HepG2 (cell line): ENCODE results near the gene PAPSS2. TPM values are rescaled to one million over a fixed set of nuclear protein-coding genes. Genes with fewer than 3 reads are reported as not detected.

ENCODE experiments used
- ATAC-seq: fragments of 200-7000 bp; cut with Tn5 transposase; 3 replicates; pipeline ENCODE4 v1.9.1; 2020; ENCODE audit warnings: mild to moderate bottlenecking, moderate library complexity
- BruUV-seq: library from RNA; stranded (reverse); fragments of 400-500 nt; replicated peaks from 2 replicates; lab custom pipeline; 2021; lab: Mats Ljungman, UMichigan
- CTCF ChIA-PET: fragments of 300-600 bp; formaldehyde crosslinking; extraction: SDS; loops from one replicate; lab custom pipeline; 2021; ENCODE audit warnings: low total read pairs, inconsistent platforms, low intra/inter-chr PET ratio; lab: Yijun Ruan, JAX
- POLR2A ChIA-PET: fragments of 350-600 bp; sonication (Branson Sonifier 250); formaldehyde crosslinking; loops from one replicate; lab custom pipeline; 2020; ENCODE audit warnings: antibody characterized with exemption, inconsistent platforms; lab: Yijun Ruan, JAX
- DNase-seq: peaks from one replicate; pipeline ENCODE4 v3.0.0-alpha.2; 2015; ENCODE audit warnings: low spot score
- FAIRE-seq: peaks from 3 replicates; lab custom pipeline; 2011; peaks lifted over from hg19 to GRCh38; lab: Jason Lieb, UNC
- H2AFZ ChIP-seq: one replicate; pipeline ENCODE4 v1.6.1; 2011; ENCODE audit warnings: low read length, inconsistent platforms
- H3K27ac ChIP-seq: fragments of 300-600 bp; 3 replicates; pipeline ENCODE4 v1.8.0; 2011; ENCODE audit warnings: mixed run types, mild to moderate bottlenecking, mixed read lengths, low read length, inconsistent platforms; ENCODE audit not compliant: insufficient read depth; ENCODE audit errors: extremely low read length
- H3K27me3 ChIP-seq, 2 experiments: fragments of 200-600 bp in 1 of 2; 2 replicates in 1 of 2; 3 replicates in 1 of 2; pipeline versions ENCODE4 v1.6.0 to v1.8.0; 2011; ENCODE audit warnings: low read length in 2 of 2, mild to moderate bottlenecking in 2 of 2, moderate library complexity in 2 of 2, inconsistent platforms in 1 of 2; ENCODE audit not compliant: insufficient read depth in 2 of 2, control insufficient read depth in 1 of 2
- H3K36me3 ChIP-seq, 2 experiments: fragments of 200-600 bp in 1 of 2; replicated peaks in 1 of 2; 2 replicates in 1 of 2; 3 replicates in 1 of 2; pipeline versions ENCODE4 v1.5.1 to v1.8.0; 2011; ENCODE audit warnings: low read length in 2 of 2, inconsistent platforms in 1 of 2; ENCODE audit not compliant: insufficient read depth in 2 of 2, control insufficient read depth in 1 of 2
- H3K4me1 ChIP-seq: 2 replicates; pipeline ENCODE4 v1.5.1; 2012; ENCODE audit warnings: low read length, inconsistent platforms; ENCODE audit not compliant: insufficient read depth
- H3K4me2 ChIP-seq: 2 replicates; pipeline ENCODE4 v1.6.0; 2011; ENCODE audit warnings: low read depth, low read length, inconsistent platforms
- H3K4me3 ChIP-seq, 3 experiments: fragments of 200-600 bp in 1 of 3; sonication (generic), shearing (Covaris generic) in 1 of 3; replicated peaks in 1 of 3; 2 replicates each; pipeline ENCODE4 v1.5.1; 2011 to 2016; ENCODE audit warnings: low read length in 3 of 3, inconsistent platforms in 2 of 3, low read depth in 2 of 3, mild to moderate bottlenecking in 2 of 3, control low read depth in 1 of 3, mixed read lengths in 1 of 3; ENCODE audit not compliant: insufficient read depth in 1 of 3
- H3K79me2 ChIP-seq: one replicate; pipeline ENCODE4 v1.6.1; 2011; ENCODE audit warnings: low read length, inconsistent platforms; ENCODE audit not compliant: insufficient read depth
- H3K9ac ChIP-seq: 2 replicates; pipeline ENCODE4 v1.6.0; 2011; ENCODE audit warnings: mild to moderate bottlenecking, low read depth, low read length, inconsistent platforms; ENCODE audit not compliant: insufficient read depth
- H3K9me3 ChIP-seq: 2 replicates; pipeline ENCODE4 v1.5.1; 2012; ENCODE audit warnings: mild to moderate bottlenecking, low read length
- H4K20me1 ChIP-seq: 2 replicates; pipeline ENCODE4 v1.6.0; 2011; ENCODE audit warnings: inconsistent platforms, mild to moderate bottlenecking, low read length, moderate library complexity; ENCODE audit not compliant: insufficient read depth
- ARID5B ChIP-seq: IDR thresholded peaks from 2 replicates; pipeline ENCODE4 v1.4.0; 2020; ENCODE audit warnings: mild to moderate bottlenecking, missing genetic modification reagents
- ATF7 ChIP-seq, 2 experiments: fragments of 450-650 bp in 1 of 2; sonication (generic) in 1 of 2; formaldehyde crosslinking in 1 of 2; IDR thresholded peaks; 2 replicates each; pipeline versions ENCODE4 v1.4.0 to v1.6.1; 2016 to 2020; ENCODE audit warnings: antibody characterized with exemption in 1 of 2, mild to moderate bottlenecking in 1 of 2, missing genetic modification reagents in 1 of 2
- BCL6 ChIP-seq: IDR thresholded peaks from 2 replicates; pipeline ENCODE4 v1.6.1; 2016; ENCODE audit warnings: missing genetic modification reagents, missing compliant biosample characterization
- CEBPB ChIP-seq: IDR thresholded peaks from 2 replicates; pipeline ENCODE4 v1.6.1; 2011; ENCODE audit warnings: low read depth, low read length, improper control_type of control experiment, borderline replicate concordance
- DR1 ChIP-seq: sonication (generic); formaldehyde crosslinking; IDR thresholded peaks from 2 replicates; pipeline ENCODE4 v1.8.0; 2021; ENCODE audit warnings: mild to moderate bottlenecking, missing genetic modification reagents, inconsistent platforms
- ELF3 ChIP-seq: IDR thresholded peaks from 2 replicates; pipeline ENCODE4 v1.6.1; 2016; ENCODE audit warnings: missing genetic modification reagents, missing compliant biosample characterization
- FOXO4 ChIP-seq: sonication (generic); formaldehyde crosslinking; conservative IDR thresholded peaks from 2 replicates; pipeline ENCODE4 v1.8.1; 2023; ENCODE audit warnings: missing genetic modification reagents
- GATAD2A ChIP-seq: IDR thresholded peaks from 2 replicates; pipeline ENCODE4 v1.6.1; 2016
- HCFC1 ChIP-seq: fragments of 150-350 bp; IDR thresholded peaks from 2 replicates; pipeline ENCODE4 v1.6.1; 2014; ENCODE audit warnings: low read depth, low read length
- HOXA5 ChIP-seq: sonication (generic); formaldehyde crosslinking; IDR thresholded peaks from 2 replicates; pipeline ENCODE4 v1.4.0; 2020; ENCODE audit warnings: missing genetic modification reagents
- PATZ1 ChIP-seq: sonication (generic); formaldehyde crosslinking; IDR thresholded peaks from 2 replicates; pipeline ENCODE4 v1.4.0; 2020; ENCODE audit warnings: missing genetic modification reagents
- SAP130 ChIP-seq: IDR thresholded peaks from 2 replicates; pipeline ENCODE4 v1.6.1; 2016; ENCODE audit warnings: low read depth
- SRSF1 ChIP-seq: fragments of 200-400 bp; formaldehyde crosslinking; optimal IDR thresholded peaks from 2 replicates; pipeline ENCODE3; 2017; ENCODE audit warnings: mild to moderate bottlenecking, low read depth, low read length, moderate library complexity
- STAG1 ChIP-seq: sonication (generic); formaldehyde crosslinking; IDR thresholded peaks from 2 replicates; pipeline ENCODE4 v1.4.0; 2020; ENCODE audit warnings: missing genetic modification reagents
- ZNF224 ChIP-seq: sonication (generic); formaldehyde crosslinking; IDR thresholded peaks from 2 replicates; pipeline ENCODE4 v1.5.0; 2020; ENCODE audit warnings: mild to moderate bottlenecking, missing genetic modification reagents
- ZNF607 ChIP-seq: sonication (generic); formaldehyde crosslinking; IDR thresholded peaks from 2 replicates; pipeline ENCODE4 v1.5.1; 2020; ENCODE audit warnings: missing genetic modification reagents, mild to moderate bottlenecking, borderline replicate concordance
- ZNF652 ChIP-seq: IDR thresholded peaks from 2 replicates; pipeline ENCODE4 v1.6.1; 2016; ENCODE audit warnings: low read depth, borderline replicate concordance
- ZNF75D ChIP-seq: sonication (generic); formaldehyde crosslinking; IDR thresholded peaks from 2 replicates; pipeline ENCODE4 v1.8.1; 2023; ENCODE audit warnings: missing genetic modification reagents, mild to moderate bottlenecking, borderline replicate concordance
- WGBS: methylation state at CpG from one replicate; pipeline ENCODE4 v1.1.6; 2017; ENCODE audit warnings: low lambda C conversion rate; 5-methylcytosine and 5-hydroxymethylcytosine counted together
- in situ Hi-C: cut with HindIII; loops from 2 replicates; pipeline ENCODE4 v1.10.0; 2017; ENCODE audit warnings: low pct_unique_long_range_greater_than_20kb; ENCODE audit not compliant: extremely low pct_ligation_motif_present
- intact Hi-C: fragments of 100-400 bp; cut with micrococcal nuclease; formaldehyde crosslinking; loops from one replicate; pipeline ENCODE4 v1.10.0; 2022; ENCODE audit not compliant: unreplicated experiment
- polyA plus RNA-seq, 8 experiments: library from polyadenylated mRNA; depleted of rRNA in 3 of 8; stranded (reverse) in 7 of 8; unstranded in 1 of 8; fragments of >200 nt; fragmentation: Illumina TruSeq in 4 of 8; extraction: Trizol in 4 of 8; gene quantifications; 2 replicates each; pipeline versions ENCODE4 v1.2.1 to v1.2.3, GENCODE V29; 2011 to 2016; ENCODE audit warnings: low read depth in 4 of 8, missing spikeins in 1 of 8, mixed read lengths in 1 of 8; ENCODE audit not compliant: insufficient read depth in 1 of 8
- total RNA-seq, 5 experiments: library from RNA; depleted of rRNA; stranded (reverse); fragments of >200 nt; fragmentation: Illumina TruSeq; extraction: Trizol; gene quantifications; 2 replicates each; pipeline ENCODE4 v1.2.3, GENCODE V29; 2016; ENCODE audit warnings: low read depth in 1 of 5

Gene PAPSS2
- total and polyA plus RNA-seq, 2 of the 13 experiments (the other 11 are each of a cell fraction or from before 2014, with no cell fraction given): 0.11 to 0.12 TPM

GRCh38 chr10:87646192-87646909 is 13.3 kb upstream of the PAPSS2 start:
- FAIRE-seq: peak; percentile 18
- H3K9ac ChIP-seq: no peak overlapping the region
- H3K79me2 ChIP-seq: no peaks in the 10 kb centered on the region
- intact Hi-C loops (no loop called here), in situ Hi-C loops (no loop called here)
- no peak overlapping the region for H3K4me3 ChIP-seq
- H2AFZ ChIP-seq: no peak overlapping the region
- peak; percentile 92 for ATAC-seq
- no peaks in the 10 kb centered on the region for H4K20me1 ChIP-seq
- H3K4me1 ChIP-seq: peaks cover 19% of the 10 kb centered on the region
- no peaks in the 10 kb centered on the region; a peak in 1 of 5 replicates for H3K27me3 ChIP-seq
- H3K27ac ChIP-seq: no peak overlapping the region
- WGBS: 4% methylated on average over 3 of the region's 4 CpGs
- DNase-seq: peak; percentile 45
- ChIA-PET CTCF (no interaction called here), POLR2A (interaction anchor here (1.1 kb wide), 1 partner anchor 215 kb away, joined by 3 read pairs; no protein-coding TSS in a partner anchor)
- no peaks in the 10 kb centered on the region for H3K36me3 ChIP-seq
- no TSS peak for BruUV-seq
- H3K9me3 ChIP-seq: no peaks in the 10 kb centered on the region
- H3K4me2 ChIP-seq: peak overlapping the region; percentile 28
- TF ChIP-seq GATAD2A: peak; percentile 54
- TF ChIP-seq ZNF75D (CRISPR knock-in tag): no peak
- peak; percentile 29 for TF ChIP-seq SAP130 (CRISPR knock-in tag)
- no peak for TF ChIP-seq SRSF1
- TF ChIP-seq ELF3 (CRISPR knock-in tag): peak; percentile 52; the same call in 1 of the 2 replicates
- no peak for TF ChIP-seq FOXO4 (CRISPR knock-in tag)
- peak; percentile 75 for TF ChIP-seq ARID5B
- TF ChIP-seq BCL6 (CRISPR knock-in tag): peak; percentile 26; the same call in 1 of the 2 replicates
- TF ChIP-seq CEBPB: peak; percentile 78
- peak; percentile 61; the same call in 1 of the 2 replicates for TF ChIP-seq ZNF652 (CRISPR knock-in tag)
- TF ChIP-seq PATZ1 (CRISPR knock-in tag): 0 out of 2 replicates have a peak, but pooled peaks have one; percentile 17
- TF ChIP-seq ZNF224 (CRISPR knock-in tag): no peak
- no peak for TF ChIP-seq DR1 (CRISPR knock-in tag)
- TF ChIP-seq HCFC1: no peak
- no peak for TF ChIP-seq ATF7 (IDR thresholded peaks at IDR 0.05)
- TF ChIP-seq ATF7 (CRISPR knock-in tag; IDR thresholded peaks at IDR 0.05): no peak
- TF ChIP-seq ZNF607 (CRISPR knock-in tag): 0 out of 2 replicates have a peak, but pooled peaks have one; percentile 25
- TF ChIP-seq HOXA5 (CRISPR knock-in tag): no peak
- no peak for TF ChIP-seq STAG1 (CRISPR knock-in tag)
